LNCaP clone FGC (cell line): ENCODE data around the gene SRBD1.

Experiments
- DNase-seq: peaks from one replicate; pipeline ENCODE4 v3.0.0-alpha.2; 2011; ENCODE audit warnings: low read depth
- H3K4me3 ChIP-seq: 2 replicates; pipeline ENCODE4 v1.5.1; 2011; ENCODE audit warnings: mild to moderate bottlenecking, low read depth, low read length, control low read depth
- TF ChIP-seq, protein P1 (sequence below): IDR thresholded peaks from 2 replicates; pipeline ENCODE4 v1.5.1; 2012; ENCODE audit warnings: mild to moderate bottlenecking; ENCODE audit not compliant: control insufficient read depth, insufficient read depth; ENCODE audit errors: extremely low read depth

SRBD1 gene

DNA sequence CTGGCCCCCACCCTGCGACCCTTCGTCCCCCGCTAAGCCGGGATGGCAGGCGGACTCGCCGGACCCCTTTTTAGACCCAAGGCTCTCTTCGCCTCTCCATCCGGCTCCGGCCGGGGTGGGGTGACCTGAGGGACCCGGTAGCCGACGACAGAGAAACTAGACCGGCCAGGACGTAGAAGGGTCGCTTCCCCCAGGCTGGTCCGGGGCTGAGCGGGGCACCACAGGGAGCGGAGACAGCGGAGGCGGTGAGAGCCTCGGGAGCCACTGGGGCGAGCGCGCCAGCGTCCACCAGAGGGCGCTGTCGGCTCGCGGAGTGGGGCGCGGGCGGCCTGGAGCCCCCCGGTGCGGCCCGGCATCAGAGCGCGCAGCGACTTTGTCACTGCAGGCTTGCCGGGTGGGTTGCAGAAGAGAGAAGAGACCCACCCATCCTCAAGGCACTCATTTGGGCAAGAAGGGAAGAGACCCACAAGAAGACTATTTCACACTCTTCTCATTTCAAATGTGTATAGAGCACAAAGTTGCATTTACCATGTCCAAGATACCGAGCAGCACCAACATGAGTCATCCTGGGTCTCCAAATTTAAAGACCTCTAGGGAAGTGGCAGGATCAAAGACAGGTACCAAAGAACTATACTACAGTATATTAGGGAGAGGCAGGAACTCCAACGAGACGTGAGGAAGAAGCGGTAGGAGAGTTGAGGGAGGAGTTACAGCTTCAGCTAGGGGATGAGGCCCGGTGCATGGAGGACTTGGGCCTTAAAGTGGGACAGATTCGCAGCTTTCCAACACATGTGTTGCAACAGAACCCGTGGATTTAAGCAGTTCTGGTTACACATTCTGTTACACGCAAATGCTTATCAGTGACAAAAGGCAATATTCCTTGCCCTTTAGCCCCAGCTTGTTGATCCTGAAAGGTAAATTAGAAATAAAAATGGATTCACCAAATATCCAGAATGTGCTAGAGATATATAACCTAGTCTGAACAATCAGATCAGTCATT is 32.8 kb upstream of the SRBD1 start:
- TF ChIP-seq, protein P1, sequence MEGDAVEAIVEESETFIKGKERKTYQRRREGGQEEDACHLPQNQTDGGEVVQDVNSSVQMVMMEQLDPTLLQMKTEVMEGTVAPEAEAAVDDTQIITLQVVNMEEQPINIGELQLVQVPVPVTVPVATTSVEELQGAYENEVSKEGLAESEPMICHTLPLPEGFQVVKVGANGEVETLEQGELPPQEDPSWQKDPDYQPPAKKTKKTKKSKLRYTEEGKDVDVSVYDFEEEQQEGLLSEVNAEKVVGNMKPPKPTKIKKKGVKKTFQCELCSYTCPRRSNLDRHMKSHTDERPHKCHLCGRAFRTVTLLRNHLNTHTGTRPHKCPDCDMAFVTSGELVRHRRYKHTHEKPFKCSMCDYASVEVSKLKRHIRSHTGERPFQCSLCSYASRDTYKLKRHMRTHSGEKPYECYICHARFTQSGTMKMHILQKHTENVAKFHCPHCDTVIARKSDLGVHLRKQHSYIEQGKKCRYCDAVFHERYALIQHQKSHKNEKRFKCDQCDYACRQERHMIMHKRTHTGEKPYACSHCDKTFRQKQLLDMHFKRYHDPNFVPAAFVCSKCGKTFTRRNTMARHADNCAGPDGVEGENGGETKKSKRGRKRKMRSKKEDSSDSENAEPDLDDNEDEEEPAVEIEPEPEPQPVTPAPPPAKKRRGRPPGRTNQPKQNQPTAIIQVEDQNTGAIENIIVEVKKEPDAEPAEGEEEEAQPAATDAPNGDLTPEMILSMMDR: peak; percentile 75
- no peak for DNase-seq
- H3K4me3 ChIP-seq: peak overlapping the region; percentile 51

DNA sequence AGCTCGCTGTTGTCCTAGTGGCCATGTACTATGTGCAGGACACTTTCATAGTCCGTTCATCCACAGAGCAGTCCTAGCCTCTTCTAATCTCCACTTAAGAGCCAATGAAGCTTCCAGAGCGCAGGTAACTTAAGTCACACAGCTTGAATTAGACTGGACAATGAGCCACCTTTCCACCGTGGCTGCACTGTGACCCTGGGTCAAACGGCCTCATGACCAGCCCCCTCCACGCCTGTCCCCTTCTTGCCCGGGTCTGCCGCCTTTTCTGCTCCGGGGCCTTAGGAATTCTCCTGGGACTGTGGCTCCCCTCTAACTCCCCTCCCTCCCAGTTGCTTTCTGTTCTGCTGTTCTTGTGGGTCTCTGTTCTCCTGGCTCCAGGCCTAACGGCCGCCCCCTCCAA is 32.0 kb upstream of the SRBD1 start:
- DNase-seq: no peak
- peak overlapping the region; percentile 51 for H3K4me3 ChIP-seq

DNA sequence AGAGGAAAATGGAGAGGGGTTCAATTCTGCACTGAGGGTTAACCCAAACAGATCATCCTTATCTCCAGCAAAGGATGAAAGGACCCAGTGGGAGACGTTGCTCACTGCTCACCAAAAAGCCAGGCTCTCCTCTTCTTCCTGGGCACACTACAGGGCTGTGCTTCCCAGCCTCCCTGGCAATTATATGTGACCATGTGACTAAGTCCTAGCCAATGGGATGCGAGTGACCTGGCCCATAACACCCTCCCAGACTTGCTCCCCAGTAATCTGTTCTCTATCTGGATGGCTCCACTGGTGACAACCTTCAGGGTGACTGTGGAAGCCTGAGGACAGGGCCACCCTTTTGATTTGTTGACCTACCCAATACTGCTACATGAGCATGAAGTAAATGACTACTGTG is 29.5 kb upstream of the SRBD1 start:
- DNase-seq: no peak
- H3K4me3 ChIP-seq: no peak overlapping the region
- TF ChIP-seq, protein P1: no peak

More for the DNA sequence above, 32.0 kb upstream of the SRBD1 start:
- TF ChIP-seq, protein P1: no peak

DNA sequence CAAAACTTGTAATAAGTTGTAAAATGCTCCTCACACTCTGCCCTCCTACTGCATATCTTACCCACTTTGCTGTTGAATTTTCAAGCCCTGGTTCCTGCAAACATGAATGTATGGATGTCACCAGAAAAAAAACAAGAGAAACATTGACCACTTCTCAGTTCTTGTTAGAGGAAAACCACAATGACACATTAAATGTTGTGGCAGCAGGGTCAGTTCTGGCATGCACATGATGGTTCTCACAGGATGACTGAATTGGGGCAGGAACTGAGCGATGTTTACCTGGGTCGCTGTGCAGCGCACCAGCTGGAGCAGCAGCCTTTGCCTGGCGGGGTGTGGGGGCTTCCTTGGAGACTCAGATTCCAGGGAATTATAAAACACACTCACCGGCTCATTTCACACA is 26.4 kb upstream of the SRBD1 start:
- no peak overlapping the region for H3K4me3 ChIP-seq
- TF ChIP-seq, protein P1: no peak
- no peak for DNase-seq

DNA sequence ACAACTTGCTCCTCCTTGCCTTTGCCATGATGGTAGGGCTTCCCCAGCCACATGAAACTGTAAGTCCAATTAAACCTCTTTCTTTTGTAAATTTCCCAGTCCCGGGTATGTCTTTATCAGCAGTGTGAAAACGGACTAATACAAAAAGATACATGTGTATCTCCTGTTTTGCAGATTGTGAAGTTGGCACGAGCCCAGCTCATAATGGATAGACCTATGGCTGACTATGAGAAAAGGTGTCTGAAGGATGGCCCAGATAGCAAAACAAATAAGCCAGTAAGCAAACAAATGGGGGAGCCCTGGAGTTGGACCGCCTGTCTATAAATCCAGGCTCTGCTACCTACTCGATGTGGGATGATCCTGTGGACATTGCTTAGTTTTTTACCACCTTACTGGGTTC is 24.9 kb upstream of the SRBD1 start:
- no peak overlapping the region for H3K4me3 ChIP-seq
- TF ChIP-seq, protein P1: no peak
- DNase-seq: no peak

DNA sequence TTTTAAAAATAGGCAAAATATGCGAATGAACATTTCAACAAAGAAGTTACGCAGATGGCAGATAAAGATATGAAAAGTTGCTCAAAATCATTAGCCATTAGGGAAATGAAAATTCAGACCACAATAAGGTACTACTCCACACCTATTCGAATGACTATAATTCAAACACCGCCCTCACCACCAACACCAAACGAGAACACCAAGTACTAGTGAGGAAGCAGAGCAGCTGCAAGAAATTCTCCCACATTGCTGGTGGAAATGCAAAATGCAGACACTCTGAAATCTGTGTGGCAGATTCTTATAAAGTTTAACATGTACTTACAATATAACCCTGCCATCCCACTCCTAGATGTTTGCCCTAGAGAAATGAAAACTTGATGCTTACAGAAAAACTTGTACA is 23.2 kb upstream of the SRBD1 start:
- H3K4me3 ChIP-seq: no peak overlapping the region
- TF ChIP-seq, protein P1: no peak
- DNase-seq: no peak
